HepG2 (cell line): ENCODE results near the gene CDK5RAP2. TPM values are rescaled to one million over a fixed set of nuclear protein-coding genes. Genes with fewer than 3 reads are reported as not detected.

ENCODE experiments used
- ATAC-seq: fragments of 200-7000 bp; cut with Tn5 transposase; 3 replicates; pipeline ENCODE4 v1.9.1; 2020; ENCODE audit warnings: mild to moderate bottlenecking, moderate library complexity
- BruUV-seq: library from RNA; stranded (reverse); fragments of 400-500 nt; replicated peaks from 2 replicates; lab custom pipeline; 2021; lab: Mats Ljungman, UMichigan
- CTCF ChIA-PET: fragments of 300-600 bp; formaldehyde crosslinking; extraction: SDS; loops from one replicate; lab custom pipeline; 2021; ENCODE audit warnings: low total read pairs, inconsistent platforms, low intra/inter-chr PET ratio; lab: Yijun Ruan, JAX
- POLR2A ChIA-PET: fragments of 350-600 bp; sonication (Branson Sonifier 250); formaldehyde crosslinking; loops from one replicate; lab custom pipeline; 2020; ENCODE audit warnings: antibody characterized with exemption, inconsistent platforms; lab: Yijun Ruan, JAX
- DNase-seq: peaks from one replicate; pipeline ENCODE4 v3.0.0-alpha.2; 2015; ENCODE audit warnings: low spot score
- FAIRE-seq: peaks from 3 replicates; lab custom pipeline; 2011; peaks lifted over from hg19 to GRCh38; lab: Jason Lieb, UNC
- H2AFZ ChIP-seq: one replicate; pipeline ENCODE4 v1.6.1; 2011; ENCODE audit warnings: low read length, inconsistent platforms
- H3K27ac ChIP-seq: fragments of 300-600 bp; 3 replicates; pipeline ENCODE4 v1.8.0; 2011; ENCODE audit warnings: mixed run types, mild to moderate bottlenecking, mixed read lengths, low read length, inconsistent platforms; ENCODE audit not compliant: insufficient read depth; ENCODE audit errors: extremely low read length
- H3K27me3 ChIP-seq, 2 experiments: fragments of 200-600 bp in 1 of 2; 2 replicates in 1 of 2; 3 replicates in 1 of 2; pipeline versions ENCODE4 v1.6.0 to v1.8.0; 2011; ENCODE audit warnings: low read length in 2 of 2, mild to moderate bottlenecking in 2 of 2, moderate library complexity in 2 of 2, inconsistent platforms in 1 of 2; ENCODE audit not compliant: insufficient read depth in 2 of 2, control insufficient read depth in 1 of 2
- H3K36me3 ChIP-seq, 2 experiments: fragments of 200-600 bp in 1 of 2; replicated peaks in 1 of 2; 2 replicates in 1 of 2; 3 replicates in 1 of 2; pipeline versions ENCODE4 v1.5.1 to v1.8.0; 2011; ENCODE audit warnings: low read length in 2 of 2, inconsistent platforms in 1 of 2; ENCODE audit not compliant: insufficient read depth in 2 of 2, control insufficient read depth in 1 of 2
- H3K4me1 ChIP-seq: 2 replicates; pipeline ENCODE4 v1.5.1; 2012; ENCODE audit warnings: low read length, inconsistent platforms; ENCODE audit not compliant: insufficient read depth
- H3K4me2 ChIP-seq: 2 replicates; pipeline ENCODE4 v1.6.0; 2011; ENCODE audit warnings: low read depth, low read length, inconsistent platforms
- H3K4me3 ChIP-seq, 3 experiments: fragments of 200-600 bp in 1 of 3; sonication (generic), shearing (Covaris generic) in 1 of 3; replicated peaks in 1 of 3; 2 replicates each; pipeline ENCODE4 v1.5.1; 2011 to 2016; ENCODE audit warnings: low read length in 3 of 3, inconsistent platforms in 2 of 3, low read depth in 2 of 3, mild to moderate bottlenecking in 2 of 3, control low read depth in 1 of 3, mixed read lengths in 1 of 3; ENCODE audit not compliant: insufficient read depth in 1 of 3
- H3K79me2 ChIP-seq: one replicate; pipeline ENCODE4 v1.6.1; 2011; ENCODE audit warnings: low read length, inconsistent platforms; ENCODE audit not compliant: insufficient read depth
- H3K9ac ChIP-seq: 2 replicates; pipeline ENCODE4 v1.6.0; 2011; ENCODE audit warnings: mild to moderate bottlenecking, low read depth, low read length, inconsistent platforms; ENCODE audit not compliant: insufficient read depth
- H3K9me3 ChIP-seq: 2 replicates; pipeline ENCODE4 v1.5.1; 2012; ENCODE audit warnings: mild to moderate bottlenecking, low read length
- H4K20me1 ChIP-seq: 2 replicates; pipeline ENCODE4 v1.6.0; 2011; ENCODE audit warnings: inconsistent platforms, mild to moderate bottlenecking, low read length, moderate library complexity; ENCODE audit not compliant: insufficient read depth
- BCL6 ChIP-seq: IDR thresholded peaks from 2 replicates; pipeline ENCODE4 v1.6.1; 2016; ENCODE audit warnings: missing genetic modification reagents, missing compliant biosample characterization
- GATAD2A ChIP-seq: IDR thresholded peaks from 2 replicates; pipeline ENCODE4 v1.6.1; 2016
- REXO4 ChIP-seq: sonication (generic); formaldehyde crosslinking; IDR thresholded peaks from 2 replicates; pipeline ENCODE4 v1.8.0; 2022; ENCODE audit warnings: missing genetic modification reagents, mild to moderate bottlenecking, borderline replicate concordance
- YEATS2 ChIP-seq: sonication (generic); formaldehyde crosslinking; IDR thresholded peaks from 2 replicates; pipeline ENCODE4 v1.4.0; 2020; ENCODE audit warnings: missing genetic modification reagents, borderline replicate concordance
- ZFP37 ChIP-seq: sonication (generic); formaldehyde crosslinking; IDR thresholded peaks from 2 replicates; pipeline ENCODE4 v1.4.0; 2020; ENCODE audit warnings: missing genetic modification reagents, borderline replicate concordance
- ZSCAN25 ChIP-seq: sonication (generic); formaldehyde crosslinking; IDR thresholded peaks from 2 replicates; pipeline ENCODE4 v1.8.0; 2022; ENCODE audit warnings: mild to moderate bottlenecking, missing genetic modification reagents
- WGBS: methylation state at CpG from one replicate; pipeline ENCODE4 v1.1.6; 2017; ENCODE audit warnings: low lambda C conversion rate; 5-methylcytosine and 5-hydroxymethylcytosine counted together
- in situ Hi-C: cut with HindIII; loops from 2 replicates; pipeline ENCODE4 v1.10.0; 2017; ENCODE audit warnings: low pct_unique_long_range_greater_than_20kb; ENCODE audit not compliant: extremely low pct_ligation_motif_present
- intact Hi-C: fragments of 100-400 bp; cut with micrococcal nuclease; formaldehyde crosslinking; loops from one replicate; pipeline ENCODE4 v1.10.0; 2022; ENCODE audit not compliant: unreplicated experiment
- polyA plus RNA-seq, 8 experiments: library from polyadenylated mRNA; depleted of rRNA in 3 of 8; stranded (reverse) in 7 of 8; unstranded in 1 of 8; fragments of >200 nt; fragmentation: Illumina TruSeq in 4 of 8; extraction: Trizol in 4 of 8; gene quantifications; 2 replicates each; pipeline versions ENCODE4 v1.2.1 to v1.2.3, GENCODE V29; 2011 to 2016; ENCODE audit warnings: low read depth in 4 of 8, missing spikeins in 1 of 8, mixed read lengths in 1 of 8; ENCODE audit not compliant: insufficient read depth in 1 of 8
- total RNA-seq, 5 experiments: library from RNA; depleted of rRNA; stranded (reverse); fragments of >200 nt; fragmentation: Illumina TruSeq; extraction: Trizol; gene quantifications; 2 replicates each; pipeline ENCODE4 v1.2.3, GENCODE V29; 2016; ENCODE audit warnings: low read depth in 1 of 5
- TF ChIP-seq, protein P1 (sequence below): sonication (generic); formaldehyde crosslinking; conservative IDR thresholded peaks from 2 replicates; pipeline ENCODE4 v1.4.0; 2020; ENCODE audit warnings: missing genetic modification reagents
- TF ChIP-seq, protein P2 (sequence below): sonication (generic); formaldehyde crosslinking; IDR thresholded peaks from 2 replicates; pipeline ENCODE4 v1.5.0; 2020; ENCODE audit warnings: missing genetic modification reagents
- TF ChIP-seq, protein P3 (sequence below): sonication (generic); formaldehyde crosslinking; conservative IDR thresholded peaks from 2 replicates; pipeline ENCODE4 v1.8.0; 2022; ENCODE audit warnings: missing genetic modification reagents

The CDK5RAP2 gene
- total and polyA plus RNA-seq, 2 of the 13 experiments (the other 11 are each of a cell fraction or from before 2014, with no cell fraction given) = 31.8 to 42.2 TPM

DNA sequence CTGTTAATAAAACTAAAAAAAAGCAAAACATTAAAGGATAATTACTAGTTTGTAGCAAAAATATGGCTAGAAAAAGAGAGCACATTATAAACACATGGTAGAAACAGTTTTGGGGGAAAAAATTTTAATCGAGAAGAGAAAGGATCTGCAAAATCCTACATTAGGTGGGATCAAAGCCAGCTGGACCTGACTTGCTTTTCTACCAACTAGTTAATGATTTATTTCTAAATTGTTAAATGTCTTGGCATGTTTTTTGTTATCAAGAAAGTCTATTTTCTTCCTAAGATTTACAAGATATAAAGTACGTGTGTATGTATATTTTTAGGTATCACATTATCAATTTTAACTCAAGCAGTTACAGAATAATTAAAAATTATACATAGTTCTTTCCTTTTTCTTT is 47.1 kb upstream of the CDK5RAP2 start:
- Histone ChIP-seq H3K79me2 (no peaks in the 10 kb centered on the region), H3K27me3 (no peaks in the 10 kb centered on the region), H3K4me1 (peaks cover 27% of the 10 kb centered on the region), H2AFZ (no peak overlapping the region), H3K9me3 (no peaks in the 10 kb centered on the region), H4K20me1 (no peaks in the 10 kb centered on the region), H3K4me2 (no peak overlapping the region), H3K4me3 (no peak overlapping the region), H3K27ac (no peak overlapping the region), H3K36me3 (no peaks in the 10 kb centered on the region), H3K9ac (no peak overlapping the region)
- ChIA-PET CTCF (no interaction called here), POLR2A (interaction anchor here (1.5 kb wide), 1 partner anchor 84 kb away, joined by 3 read pairs; no protein-coding TSS in a partner anchor)
- BruUV-seq = no TSS peak
- intact Hi-C loops (no loop called here), in situ Hi-C loops (no loop called here)
- ATAC-seq (no peak), FAIRE-seq (no peak), DNase-seq (no peak)
- no peak for TF ChIP-seq GATAD2A (CRISPR knock-in tag)
- no peak for TF ChIP-seq ZFP37 (CRISPR knock-in tag)
- TF ChIP-seq, protein P1, sequence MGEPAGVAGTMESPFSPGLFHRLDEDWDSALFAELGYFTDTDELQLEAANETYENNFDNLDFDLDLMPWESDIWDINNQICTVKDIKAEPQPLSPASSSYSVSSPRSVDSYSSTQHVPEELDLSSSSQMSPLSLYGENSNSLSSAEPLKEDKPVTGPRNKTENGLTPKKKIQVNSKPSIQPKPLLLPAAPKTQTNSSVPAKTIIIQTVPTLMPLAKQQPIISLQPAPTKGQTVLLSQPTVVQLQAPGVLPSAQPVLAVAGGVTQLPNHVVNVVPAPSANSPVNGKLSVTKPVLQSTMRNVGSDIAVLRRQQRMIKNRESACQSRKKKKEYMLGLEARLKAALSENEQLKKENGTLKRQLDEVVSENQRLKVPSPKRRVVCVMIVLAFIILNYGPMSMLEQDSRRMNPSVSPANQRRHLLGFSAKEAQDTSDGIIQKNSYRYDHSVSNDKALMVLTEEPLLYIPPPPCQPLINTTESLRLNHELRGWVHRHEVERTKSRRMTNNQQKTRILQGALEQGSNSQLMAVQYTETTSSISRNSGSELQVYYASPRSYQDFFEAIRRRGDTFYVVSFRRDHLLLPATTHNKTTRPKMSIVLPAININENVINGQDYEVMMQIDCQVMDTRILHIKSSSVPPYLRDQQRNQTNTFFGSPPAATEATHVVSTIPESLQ (CRISPR knock-in tag) = no peak
- TF ChIP-seq, protein P2, sequence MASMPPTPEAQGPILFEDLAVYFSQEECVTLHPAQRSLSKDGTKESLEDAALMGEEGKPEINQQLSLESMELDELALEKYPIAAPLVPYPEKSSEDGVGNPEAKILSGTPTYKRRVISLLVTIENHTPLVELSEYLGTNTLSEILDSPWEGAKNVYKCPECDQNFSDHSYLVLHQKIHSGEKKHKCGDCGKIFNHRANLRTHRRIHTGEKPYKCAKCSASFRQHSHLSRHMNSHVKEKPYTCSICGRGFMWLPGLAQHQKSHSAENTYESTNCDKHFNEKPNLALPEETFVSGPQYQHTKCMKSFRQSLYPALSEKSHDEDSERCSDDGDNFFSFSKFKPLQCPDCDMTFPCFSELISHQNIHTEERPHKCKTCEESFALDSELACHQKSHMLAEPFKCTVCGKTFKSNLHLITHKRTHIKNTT = no peak
- no peak for TF ChIP-seq BCL6 (CRISPR knock-in tag)
- TF ChIP-seq, protein P3, sequence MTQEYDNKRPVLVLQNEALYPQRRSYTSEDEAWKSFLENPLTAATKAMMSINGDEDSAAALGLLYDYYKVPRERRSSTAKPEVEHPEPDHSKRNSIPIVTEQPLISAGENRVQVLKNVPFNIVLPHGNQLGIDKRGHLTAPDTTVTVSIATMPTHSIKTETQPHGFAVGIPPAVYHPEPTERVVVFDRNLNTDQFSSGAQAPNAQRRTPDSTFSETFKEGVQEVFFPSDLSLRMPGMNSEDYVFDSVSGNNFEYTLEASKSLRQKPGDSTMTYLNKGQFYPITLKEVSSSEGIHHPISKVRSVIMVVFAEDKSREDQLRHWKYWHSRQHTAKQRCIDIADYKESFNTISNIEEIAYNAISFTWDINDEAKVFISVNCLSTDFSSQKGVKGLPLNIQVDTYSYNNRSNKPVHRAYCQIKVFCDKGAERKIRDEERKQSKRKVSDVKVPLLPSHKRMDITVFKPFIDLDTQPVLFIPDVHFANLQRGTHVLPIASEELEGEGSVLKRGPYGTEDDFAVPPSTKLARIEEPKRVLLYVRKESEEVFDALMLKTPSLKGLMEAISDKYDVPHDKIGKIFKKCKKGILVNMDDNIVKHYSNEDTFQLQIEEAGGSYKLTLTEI (CRISPR knock-in tag) = no peak
- no peak for TF ChIP-seq REXO4 (CRISPR knock-in tag)
- TF ChIP-seq YEATS2 (CRISPR knock-in tag) = no peak
- no peak for TF ChIP-seq ZSCAN25 (CRISPR knock-in tag)
- 66% methylated on average over 2 of the region's 2 CpGs for WGBS
